Measurements from ENCODE around the gene DERL2. TPM values are rescaled to one million over a fixed set of nuclear protein-coding genes. Genes with fewer than 3 reads are reported as not detected.

Gene DERL2
- total RNA-seq (2014; rRNA removed; shearing (Covaris generic)) = 21.5 and 22.7 TPM in 2 replicates

DNA sequence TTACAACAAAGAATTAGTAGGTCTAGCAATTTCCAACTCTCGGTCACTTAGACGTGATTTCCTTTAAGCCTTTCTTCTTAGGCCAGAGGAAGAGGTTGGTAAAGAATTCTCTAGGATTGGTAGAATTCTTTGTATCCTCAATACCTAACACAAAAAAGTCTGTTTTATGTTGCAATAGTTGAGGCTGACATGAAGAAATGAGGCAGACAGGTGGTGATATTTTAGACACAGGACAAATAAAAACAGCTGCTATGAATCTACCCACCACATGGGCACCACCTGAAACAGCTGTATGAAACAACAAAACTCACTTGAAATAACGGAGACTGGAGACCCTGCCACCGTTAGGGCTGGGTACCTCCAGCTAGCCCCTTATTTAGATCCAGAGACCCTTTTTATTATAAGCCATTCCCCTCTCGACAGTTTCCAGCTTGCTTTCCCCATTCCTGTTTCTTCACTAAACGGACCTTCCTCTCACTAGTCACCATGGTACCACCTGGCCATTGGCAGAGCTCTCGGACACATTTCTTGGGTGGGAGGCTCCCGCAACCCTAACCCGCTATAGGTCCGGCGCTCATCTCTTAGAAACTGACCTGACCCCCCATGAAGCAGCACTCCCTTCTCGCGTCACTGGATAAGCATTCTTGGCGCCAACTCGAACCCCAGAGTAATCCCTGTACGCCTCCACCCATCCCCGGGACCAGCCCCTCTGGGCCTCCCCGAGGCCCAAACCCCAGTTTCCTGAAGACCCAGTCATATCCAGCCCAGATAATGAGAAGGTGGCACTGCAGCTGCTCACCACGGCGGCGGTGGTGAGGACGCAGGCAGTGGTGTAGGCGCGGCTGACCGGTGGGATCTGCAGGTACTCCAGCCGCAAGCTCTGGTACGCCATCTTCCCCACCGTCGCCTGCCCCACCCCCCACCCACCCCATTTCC lies at the start of gene DERL2:
Gene DERL2 (minus strand): TSS at position 909 of the 936 bp plus-strand sequence. CDS start 17 bp downstream, at position 892.
- in situ Hi-C loops (cut with HindIII; ENCODE audit: low sequenced_read_pairs) = no loop called here
- DNase-seq (ENCODE audit: low spot score) = no peak

DNA sequence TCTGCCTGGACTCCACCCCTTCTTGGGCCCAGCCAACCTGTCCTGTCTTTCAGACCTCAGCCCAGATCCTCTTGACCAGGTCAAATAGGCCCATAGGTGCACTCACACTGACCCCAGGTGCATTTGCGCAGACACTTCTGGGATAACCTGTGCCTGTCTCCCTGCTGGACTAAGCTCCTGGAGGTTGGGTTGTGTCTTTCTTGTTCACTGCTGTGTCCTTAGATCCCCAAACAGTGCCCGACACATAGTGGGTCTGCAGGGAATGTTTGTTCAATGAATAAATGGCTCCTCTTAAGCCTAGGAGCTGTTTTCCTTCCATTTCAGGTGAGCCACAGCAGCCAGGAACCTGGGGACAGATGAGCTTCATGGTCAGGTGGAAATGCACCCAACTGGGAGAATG lies 49.5 kb upstream of the DERL2 start:
- in situ Hi-C loops (cut with HindIII; ENCODE audit: low sequenced_read_pairs) = no loop called here
- no peak for DNase-seq (ENCODE audit: low spot score)

DNA sequence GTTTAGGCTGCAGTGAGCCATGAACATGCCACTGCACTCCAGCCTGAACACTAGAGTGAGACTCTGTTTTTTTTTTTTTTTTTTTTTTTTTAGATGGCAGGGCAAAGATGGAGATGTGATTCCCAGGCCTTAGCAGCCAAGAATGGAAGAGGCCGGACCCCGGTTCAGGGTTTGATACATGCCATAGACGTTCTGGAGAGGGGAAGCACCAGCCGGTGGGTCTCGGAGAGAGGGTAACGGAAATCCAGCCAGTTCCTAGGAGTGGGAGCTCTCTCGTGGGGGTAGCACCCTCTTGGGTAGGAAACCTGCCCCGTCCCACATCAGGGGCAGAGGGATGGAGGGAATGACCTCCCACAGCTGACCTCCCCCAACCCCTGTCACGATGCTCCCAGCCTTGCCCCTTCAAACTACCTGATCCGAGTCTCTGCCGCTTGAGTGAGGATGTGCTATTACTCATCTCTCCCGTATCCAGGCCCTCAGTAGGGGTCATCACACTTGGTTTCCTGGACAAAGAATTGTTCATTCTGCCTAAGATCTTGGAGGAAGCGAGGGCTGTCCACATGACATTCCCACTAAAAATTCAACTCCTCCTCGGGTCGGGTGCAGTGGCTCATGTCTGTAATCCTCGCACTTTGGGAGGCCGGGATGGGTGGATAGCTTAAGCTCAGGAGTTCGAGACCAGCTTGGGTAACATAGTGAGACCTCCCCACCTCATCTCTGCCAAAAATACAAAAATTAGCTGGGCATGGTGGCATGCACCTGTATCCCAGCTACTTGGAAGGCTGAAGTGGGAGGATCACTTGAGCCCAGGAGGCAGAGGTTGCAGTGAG lies 47.7 kb upstream of the DERL2 start:
- in situ Hi-C loops (cut with HindIII; ENCODE audit: low sequenced_read_pairs) = no loop called here
- no peak for DNase-seq (ENCODE audit: low spot score)

DNA sequence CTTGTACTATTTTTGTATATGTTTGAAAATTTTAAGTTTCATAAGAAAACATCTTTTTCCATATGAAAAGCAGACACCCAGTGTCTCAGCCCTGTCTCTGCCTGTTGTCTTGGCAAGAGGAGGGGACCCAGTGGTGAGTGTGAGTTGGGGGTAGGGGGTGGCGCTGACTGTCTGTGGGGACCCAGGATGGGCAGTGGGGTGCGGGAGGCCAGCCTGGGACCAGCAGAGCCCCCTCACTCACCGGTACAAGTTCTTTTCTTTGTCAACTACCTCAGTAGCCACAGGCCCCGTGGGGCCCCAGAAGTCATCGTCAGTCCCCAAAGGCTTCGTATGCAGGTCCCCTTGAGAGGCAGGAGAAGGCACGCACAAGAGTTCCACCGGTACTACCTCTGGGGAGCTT lies 46.6 kb upstream of the DERL2 start:
- in situ Hi-C loops (cut with HindIII; ENCODE audit: low sequenced_read_pairs) = no loop called here
- no peak for DNase-seq (ENCODE audit: low spot score)

DNA sequence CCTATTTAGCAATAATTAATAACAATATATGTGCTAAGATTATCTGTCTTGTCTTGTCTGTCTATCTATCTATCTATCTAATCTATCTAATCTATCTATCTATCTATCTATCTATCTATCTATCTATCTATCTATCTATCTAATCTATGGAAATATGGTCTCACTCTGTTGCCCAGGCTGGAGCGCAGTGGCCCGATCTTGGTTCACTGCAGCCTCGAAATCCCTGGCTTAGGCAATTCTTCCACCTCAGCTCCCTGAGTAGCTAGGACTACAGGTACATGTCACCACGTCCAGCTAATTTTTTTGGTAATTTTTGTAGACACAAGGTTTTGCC lies 45.1 kb upstream of the DERL2 start:
- no peak for DNase-seq (ENCODE audit: low spot score)

DNA sequence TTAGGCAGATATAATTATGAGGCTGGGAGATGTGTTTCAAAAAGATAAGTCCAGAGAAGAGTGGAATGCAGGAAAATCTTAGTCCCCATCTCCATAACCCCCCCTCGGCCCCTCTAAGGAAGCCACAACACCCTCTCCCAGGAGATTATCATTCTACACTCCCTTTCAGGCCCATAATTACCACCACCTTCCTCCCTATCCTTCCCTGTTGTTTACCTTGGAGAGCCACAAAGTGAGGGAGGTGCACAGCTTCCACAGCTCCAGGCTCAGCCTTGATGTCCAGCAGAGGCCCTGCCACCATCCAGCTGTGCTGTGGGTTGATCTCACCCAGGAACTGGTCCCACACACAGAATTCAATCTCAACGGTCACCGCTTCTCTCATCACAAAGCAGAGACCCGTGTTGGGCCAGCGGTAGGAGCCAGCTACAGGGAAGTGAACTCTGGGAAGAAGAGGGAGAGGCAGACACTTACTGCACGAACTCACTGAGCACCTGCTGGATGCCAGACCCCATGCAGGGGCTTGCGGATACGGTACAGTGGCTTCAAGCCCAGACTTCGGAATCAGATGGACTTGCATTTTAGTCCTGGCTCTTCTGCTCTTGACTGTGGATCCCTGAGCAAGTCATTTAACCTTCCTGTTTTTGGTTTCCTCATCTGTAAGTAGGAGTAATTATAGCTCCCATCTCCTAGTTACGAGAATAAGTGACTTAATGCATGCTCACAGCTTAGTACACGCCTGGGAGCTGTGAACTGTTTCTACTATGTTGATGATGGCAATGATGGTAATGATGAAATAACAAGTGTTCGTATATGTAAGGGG lies 44.5 kb upstream of the DERL2 start:
- no peak for DNase-seq (ENCODE audit: low spot score)
- in situ Hi-C loops (cut with HindIII; ENCODE audit: low sequenced_read_pairs) = no loop called here

More for the DNA sequence above, 45.1 kb upstream of the DERL2 start:
- in situ Hi-C loops (cut with HindIII; ENCODE audit: low sequenced_read_pairs) = no loop called here

DNA sequence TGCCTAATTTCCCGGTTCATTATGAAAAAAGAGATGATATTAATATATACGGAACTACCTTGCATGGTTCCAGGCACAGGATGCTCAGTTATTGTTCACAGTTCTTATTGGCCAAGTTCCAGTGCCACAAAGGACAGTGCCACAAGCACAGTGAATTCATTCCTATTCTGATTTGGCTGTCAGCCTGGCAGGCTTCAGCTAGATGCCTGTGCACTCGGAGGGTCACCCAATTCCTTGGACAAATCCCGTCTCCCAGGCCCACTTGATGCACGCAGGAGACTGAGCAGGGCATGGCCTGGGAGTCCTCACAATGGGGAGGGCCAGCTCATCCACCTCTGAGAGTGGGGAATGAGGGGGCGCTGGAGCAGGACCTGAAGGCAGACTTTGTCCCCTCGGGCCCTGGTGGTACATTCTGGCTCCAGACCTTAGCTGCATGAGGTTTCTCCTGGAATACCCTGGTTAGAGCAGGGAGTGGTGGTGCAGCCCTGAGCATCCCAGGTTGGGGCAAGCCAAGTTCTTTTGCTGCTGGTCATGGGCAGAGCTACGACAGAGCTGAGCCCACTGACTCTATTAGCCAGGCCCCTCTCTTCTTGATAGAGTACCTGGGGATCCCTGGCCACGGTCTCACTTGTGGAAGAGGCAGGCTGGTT lies 41.7 kb upstream of the DERL2 start:
- DNase-seq (ENCODE audit: low spot score) = no peak
- in situ Hi-C loops (cut with HindIII; ENCODE audit: low sequenced_read_pairs) = no loop called here

DNA sequence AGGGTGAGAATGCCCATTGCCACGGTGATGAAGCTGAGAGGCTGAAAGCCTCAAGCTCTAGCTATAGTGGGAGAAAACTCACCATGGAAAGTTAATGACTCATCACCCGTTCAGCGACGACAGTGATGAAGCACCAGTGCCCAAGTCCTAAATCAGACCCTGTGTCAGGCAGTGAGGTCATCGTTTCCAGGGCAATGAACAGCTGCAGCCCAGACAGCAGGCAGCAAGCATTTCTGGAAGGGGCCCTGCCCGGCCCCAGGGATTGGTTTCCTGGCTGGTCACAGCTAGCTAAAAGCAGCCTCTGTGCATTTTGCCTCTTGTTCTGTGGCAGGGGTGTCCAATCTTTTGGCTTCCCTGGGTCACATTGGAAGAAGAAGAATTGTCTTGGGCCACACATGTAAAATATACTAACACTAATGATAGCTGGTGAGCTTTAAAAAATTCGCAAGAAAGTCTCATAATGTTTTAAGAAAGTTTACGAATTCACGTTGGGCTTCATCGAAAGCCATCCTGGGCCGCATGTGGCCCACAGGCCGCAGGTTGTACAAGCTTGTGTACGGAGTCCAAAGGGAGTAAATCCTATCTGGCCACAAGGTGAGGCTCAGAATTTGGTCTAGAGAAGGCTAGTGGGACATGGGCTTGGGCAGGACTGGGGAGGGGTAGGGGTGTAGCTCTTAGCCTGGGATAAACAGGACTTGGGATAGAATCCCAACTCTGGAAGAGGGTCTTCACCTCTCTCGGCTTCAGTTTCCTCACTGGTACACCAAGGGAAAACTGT lies 41.0 kb upstream of the DERL2 start:
- in situ Hi-C loops (cut with HindIII; ENCODE audit: low sequenced_read_pairs) = no loop called here

DNA sequence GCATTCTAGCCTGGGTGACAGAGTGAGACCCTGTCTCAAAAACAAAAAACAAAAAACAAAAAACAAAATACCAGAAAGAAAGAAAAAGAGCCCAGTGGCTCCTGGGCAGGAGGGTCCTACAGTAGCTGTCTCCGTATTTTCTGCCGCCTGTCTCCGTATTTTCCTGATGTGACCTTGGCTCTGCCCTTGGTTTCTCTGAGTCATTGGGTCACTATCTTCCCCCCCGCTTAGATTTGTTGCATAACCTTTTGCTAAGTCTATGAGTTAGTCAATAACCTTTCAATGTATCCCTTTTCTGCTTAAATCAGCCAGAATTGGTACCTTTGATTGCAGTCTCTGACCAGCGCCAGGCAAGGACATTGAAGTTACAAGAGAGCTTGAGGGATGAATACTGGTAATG lies 37.3 kb upstream of the DERL2 start:
- in situ Hi-C loops (cut with HindIII; ENCODE audit: low sequenced_read_pairs) = no loop called here
- DNase-seq (ENCODE audit: low spot score) = no peak

More for the DNA sequence above, 41.0 kb upstream of the DERL2 start:
- no peak for DNase-seq (ENCODE audit: low spot score)

DNA sequence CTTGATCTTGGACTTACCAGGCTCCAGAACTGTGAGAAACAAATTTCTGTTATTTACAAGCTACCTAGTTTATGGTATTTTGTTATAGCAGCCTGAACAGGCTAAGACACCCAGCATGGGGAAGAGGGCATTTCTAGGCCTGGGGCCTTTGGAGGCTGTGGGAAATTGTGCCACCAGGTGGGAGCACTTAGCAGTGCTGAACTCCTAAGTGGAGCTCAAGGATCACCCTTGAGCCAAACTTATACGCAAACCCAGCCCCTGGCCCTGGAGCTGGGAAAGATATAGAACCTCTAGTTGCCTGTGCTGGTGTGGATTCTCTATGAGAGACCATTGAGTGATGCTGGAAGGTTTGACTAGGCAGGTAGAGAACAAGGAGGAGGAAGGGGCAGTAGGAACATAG lies 36.5 kb upstream of the DERL2 start:
- in situ Hi-C loops (cut with HindIII; ENCODE audit: low sequenced_read_pairs) = no loop called here
- DNase-seq (ENCODE audit: low spot score) = no peak

DNA sequence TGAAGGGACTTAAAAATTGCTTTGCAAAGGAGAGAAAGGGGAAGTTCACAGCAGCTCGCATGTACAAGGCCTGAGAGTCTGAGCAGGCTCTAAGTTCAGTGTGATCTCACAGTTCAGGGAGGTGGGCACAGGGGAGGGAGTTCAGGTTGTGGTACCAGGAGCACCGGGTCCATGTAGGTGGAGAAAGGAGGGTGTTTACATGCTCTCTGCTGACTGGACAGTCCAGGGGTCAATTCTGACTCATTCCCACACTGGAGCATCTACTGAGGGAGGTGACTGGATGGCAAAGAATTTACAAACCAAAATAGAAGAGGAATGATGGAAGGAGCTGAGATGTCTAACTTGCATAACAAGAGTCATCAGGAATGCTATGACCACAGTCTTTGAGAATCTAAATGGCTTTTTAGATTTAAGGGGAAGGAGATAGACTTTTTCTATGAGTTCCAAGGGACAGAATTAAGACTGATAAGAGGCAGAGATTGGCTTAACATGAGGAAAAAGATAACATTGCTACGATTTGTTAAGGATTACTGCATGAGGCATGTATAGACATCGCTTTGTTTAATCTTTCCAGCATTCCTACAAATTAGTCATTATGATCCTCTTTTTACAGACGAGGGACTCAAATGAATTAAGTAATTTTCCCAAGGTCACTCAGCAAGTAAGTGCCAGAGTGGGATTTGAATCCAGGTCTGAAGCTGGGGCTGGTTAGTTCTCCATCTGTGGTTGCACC lies 30.2 kb upstream of the DERL2 start:
- in situ Hi-C loops (cut with HindIII; ENCODE audit: low sequenced_read_pairs) = no loop called here
- DNase-seq (ENCODE audit: low spot score) = no peak

DNA sequence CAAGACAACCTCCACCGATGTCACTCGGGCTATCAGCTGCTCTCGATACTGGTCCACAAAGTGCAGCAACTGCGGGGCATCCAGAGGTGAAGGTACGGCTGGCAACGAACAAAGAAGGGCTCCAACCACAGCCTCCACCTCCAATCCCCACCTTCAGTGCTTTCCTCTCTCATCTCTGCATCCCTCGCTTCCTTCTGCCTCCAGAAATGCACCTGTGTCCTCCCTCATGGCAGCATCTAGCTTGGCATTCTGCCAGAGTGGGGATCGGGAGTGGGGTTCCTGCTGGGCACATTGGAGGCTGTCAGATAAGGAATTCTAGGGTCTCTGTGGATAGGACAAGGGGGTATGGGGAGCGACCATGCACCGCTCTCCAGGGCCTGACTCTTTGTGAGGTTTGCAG lies 29.0 kb upstream of the DERL2 start:
- in situ Hi-C loops (cut with HindIII; ENCODE audit: low sequenced_read_pairs) = no loop called here
- DNase-seq (ENCODE audit: low spot score) = no peak

DNA sequence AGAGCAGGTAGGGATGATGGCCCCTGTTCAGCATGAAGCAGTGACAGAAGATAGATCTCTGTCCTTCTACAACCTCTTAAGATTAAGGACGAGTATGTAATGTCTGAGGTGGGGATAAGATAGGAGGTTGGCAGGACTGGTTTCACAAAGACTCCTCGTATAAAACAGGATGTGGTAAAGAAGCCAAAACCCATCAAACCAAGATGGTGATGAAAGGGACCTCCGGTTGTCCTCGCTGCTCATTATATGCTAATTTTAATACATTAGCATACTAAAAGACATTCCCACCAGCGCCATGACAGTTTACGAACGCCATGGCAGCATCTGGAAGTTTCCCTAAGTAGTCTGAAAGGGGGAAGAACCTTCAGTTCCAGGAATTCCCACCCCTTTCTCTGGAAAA lies 27.6 kb upstream of the DERL2 start:
- in situ Hi-C loops (cut with HindIII; ENCODE audit: low sequenced_read_pairs) = no loop called here
- DNase-seq (ENCODE audit: low spot score) = no peak

DNA sequence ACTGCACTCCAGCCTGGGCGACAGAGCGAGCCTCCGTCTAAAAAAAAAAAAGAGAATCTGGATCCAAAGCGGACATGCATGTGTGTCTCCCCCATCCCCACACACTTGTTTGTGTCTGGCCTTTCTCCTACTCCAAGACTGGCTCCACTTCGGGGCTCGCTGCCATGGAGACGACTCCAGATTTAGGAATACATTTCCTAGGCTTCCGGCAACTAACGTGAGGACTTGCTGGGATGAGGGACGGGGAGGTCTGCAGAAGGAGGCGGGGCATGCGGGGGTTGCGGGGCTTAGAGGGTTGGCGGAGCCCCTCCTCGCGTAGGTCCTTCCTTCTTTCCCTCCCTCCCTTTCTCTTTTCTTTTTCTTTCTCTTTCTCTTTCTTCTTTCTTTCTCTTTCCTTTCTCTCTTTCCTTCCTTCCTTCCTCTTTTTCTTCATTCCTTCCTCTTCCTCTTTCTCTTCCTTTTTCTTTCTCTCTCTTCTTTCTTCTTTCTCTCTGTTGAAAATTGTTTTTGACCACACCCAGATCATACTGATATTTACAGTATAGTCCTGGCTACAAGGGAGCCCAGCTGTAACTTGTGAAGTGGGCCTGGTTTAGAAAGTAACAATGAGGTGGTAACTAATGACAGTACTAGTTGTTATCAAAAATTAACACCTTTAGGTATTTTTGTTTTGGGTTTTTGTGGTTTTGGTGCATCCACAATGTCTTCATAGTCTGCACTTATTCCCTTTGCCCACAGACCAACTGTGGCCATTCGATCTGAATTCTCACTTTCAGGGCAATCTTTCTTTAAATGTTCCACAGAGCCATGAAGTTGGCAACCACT lies 25.6 kb upstream of the DERL2 start:
- DNase-seq (ENCODE audit: low spot score) = no peak
- in situ Hi-C loops (cut with HindIII; ENCODE audit: low sequenced_read_pairs) = no loop called here

DNA sequence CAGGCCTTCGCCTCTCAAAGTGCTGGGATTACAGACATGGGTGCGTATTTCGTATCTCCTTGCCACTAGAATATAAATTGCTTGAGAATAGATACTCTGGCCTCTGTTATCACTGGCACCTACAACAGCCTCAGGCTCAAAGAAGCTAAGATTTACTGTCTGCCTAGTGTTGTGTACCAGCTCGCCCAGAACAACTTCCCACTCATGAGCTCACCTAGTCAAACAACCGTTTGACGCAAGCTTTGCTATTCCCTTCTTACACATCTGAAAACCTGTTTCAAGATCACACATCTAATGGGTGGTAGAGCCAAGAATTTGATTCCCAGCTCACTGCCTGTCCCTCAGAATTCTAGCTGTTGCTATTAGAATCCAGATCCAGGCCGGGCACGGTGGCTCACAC lies 24.8 kb upstream of the DERL2 start:
- no peak for DNase-seq (ENCODE audit: low spot score)
- in situ Hi-C loops (cut with HindIII; ENCODE audit: low sequenced_read_pairs) = no loop called here

DNA sequence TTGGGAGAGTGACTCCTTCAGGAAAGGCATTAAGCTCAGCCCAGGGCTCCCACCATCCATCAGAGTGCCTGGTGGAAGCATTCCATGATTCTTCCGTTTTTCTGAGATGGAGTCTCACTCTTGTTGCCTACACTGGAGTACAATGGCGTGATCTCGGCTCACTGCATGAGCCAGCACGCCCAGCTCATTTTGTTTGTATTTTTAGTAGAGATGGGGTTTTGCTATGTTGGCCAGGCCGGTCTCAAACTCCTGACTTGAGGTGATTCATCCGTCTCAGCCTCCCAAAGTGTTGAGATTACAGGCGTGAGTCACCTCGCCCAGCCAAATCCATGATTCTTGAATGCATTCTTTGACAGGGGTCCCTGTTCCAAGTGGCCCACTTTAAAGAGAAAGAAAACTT lies 23.5 kb upstream of the DERL2 start:
- in situ Hi-C loops (cut with HindIII; ENCODE audit: low sequenced_read_pairs) = no loop called here

DNA sequence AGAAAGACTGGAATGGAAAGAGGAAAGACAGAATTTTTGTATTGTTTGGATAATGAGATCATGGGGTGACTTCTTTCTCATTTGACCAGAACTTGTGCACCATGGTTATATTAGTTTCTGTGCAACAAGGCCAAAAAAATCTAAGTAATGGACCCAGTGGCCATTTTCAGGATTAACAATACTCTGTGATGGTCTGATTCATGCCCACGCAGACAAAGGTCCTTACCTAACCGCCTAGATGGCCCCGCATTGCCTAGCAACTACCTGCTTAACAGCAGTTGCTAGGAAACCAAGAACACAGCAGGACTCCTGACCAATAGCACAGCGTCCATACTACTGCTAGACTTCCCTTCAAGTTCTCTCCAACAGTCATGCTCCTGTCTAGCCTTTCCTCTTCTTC lies 22.8 kb upstream of the DERL2 start:
- in situ Hi-C loops (cut with HindIII; ENCODE audit: low sequenced_read_pairs) = no loop called here

More for the DNA sequence above, 23.5 kb upstream of the DERL2 start:
- no peak for DNase-seq (ENCODE audit: low spot score)

More for the DNA sequence above, 22.8 kb upstream of the DERL2 start:
- no peak for DNase-seq (ENCODE audit: low spot score)
